HepG2 (cell line): ENCODE measurements around the gene ERLEC1. TPM values are rescaled to one million over a fixed set of nuclear protein-coding genes. Genes with fewer than 3 reads are reported as not detected.

Source experiments
- ARHGAP35 ChIP-seq: sonication (generic); formaldehyde crosslinking; IDR thresholded peaks from 2 replicates; pipeline ENCODE4 v1.9.0; 2022; ENCODE audit warnings: mild to moderate bottlenecking, inconsistent platforms, moderate library complexity, missing genetic modification reagents, borderline replicate concordance
- EED ChIP-seq: sonication (generic); formaldehyde crosslinking; IDR thresholded peaks from 2 replicates; pipeline ENCODE4 v1.5.0; 2020; ENCODE audit warnings: mild to moderate bottlenecking, missing genetic modification reagents
- HOXA5 ChIP-seq: sonication (generic); formaldehyde crosslinking; IDR thresholded peaks from 2 replicates; pipeline ENCODE4 v1.4.0; 2020; ENCODE audit warnings: missing genetic modification reagents
- KDM1A ChIP-seq: IDR thresholded peaks from 2 replicates; pipeline ENCODE4 v1.6.1; 2016; ENCODE audit warnings: missing compliant biosample characterization
- RFXANK ChIP-seq: IDR thresholded peaks from 2 replicates; pipeline ENCODE4 v1.6.1; 2016
- SMAD9 ChIP-seq: sonication (generic); formaldehyde crosslinking; IDR thresholded peaks from 2 replicates; pipeline ENCODE4 v1.5.1; 2020; ENCODE audit warnings: mild to moderate bottlenecking, missing genetic modification reagents
- SMARCE1 ChIP-seq: fragments of 450-650 bp; IDR thresholded peaks from 2 replicates; pipeline ENCODE4 v1.6.1; 2017; ENCODE audit warnings: borderline replicate concordance
- TMF1 ChIP-seq: sonication (generic); formaldehyde crosslinking; IDR thresholded peaks from 2 replicates; pipeline ENCODE4 v1.8.1; 2022; ENCODE audit warnings: low read depth, missing genetic modification reagents
- ZKSCAN1 ChIP-seq: fragments of 150-350 bp; IDR thresholded peaks from 2 replicates; pipeline ENCODE4 v1.6.1; 2014; ENCODE audit warnings: low read length
- ZNF230 ChIP-seq: sonication (generic); formaldehyde crosslinking; IDR thresholded peaks from 2 replicates; pipeline ENCODE4 v1.4.0; 2020; ENCODE audit warnings: mild to moderate bottlenecking, missing genetic modification reagents
- ZNF549 ChIP-seq: sonication (generic); formaldehyde crosslinking; IDR thresholded peaks from 2 replicates; pipeline ENCODE4 v1.5.0; 2020; ENCODE audit warnings: missing genetic modification reagents
- ZNF788 ChIP-seq: sonication (generic); formaldehyde crosslinking; IDR thresholded peaks from 2 replicates; pipeline ENCODE4 v1.5.0; 2020; ENCODE audit warnings: mild to moderate bottlenecking, missing genetic modification reagents, borderline replicate concordance
- polyA plus RNA-seq, 8 experiments: library from polyadenylated mRNA; depleted of rRNA in 3 of 8; stranded (reverse) in 7 of 8; unstranded in 1 of 8; fragments of >200 nt; fragmentation: Illumina TruSeq in 4 of 8; extraction: Trizol in 4 of 8; gene quantifications; 2 replicates each; pipeline versions ENCODE4 v1.2.1 to v1.2.3, GENCODE V29; 2011 to 2016; ENCODE audit warnings: low read depth in 4 of 8, missing spikeins in 1 of 8, mixed read lengths in 1 of 8; ENCODE audit not compliant: insufficient read depth in 1 of 8
- total RNA-seq, 5 experiments: library from RNA; depleted of rRNA; stranded (reverse); fragments of >200 nt; fragmentation: Illumina TruSeq; extraction: Trizol; gene quantifications; 2 replicates each; pipeline ENCODE4 v1.2.3, GENCODE V29; 2016; ENCODE audit warnings: low read depth in 1 of 5
- TF ChIP-seq, protein P1 (sequence below): IDR thresholded peaks from 2 replicates; pipeline ENCODE4 v1.6.1; 2016; ENCODE audit warnings: low read depth
- TF ChIP-seq, protein P2 (sequence below): sonication (generic); formaldehyde crosslinking; IDR thresholded peaks from 2 replicates; pipeline ENCODE4 v1.8.0; 2022; ENCODE audit warnings: mild to moderate bottlenecking, missing genetic modification reagents; ENCODE audit not compliant: insufficient replicate concordance
- TF ChIP-seq, protein P3 (sequence below): sonication (generic); formaldehyde crosslinking; IDR thresholded peaks from 2 replicates; pipeline ENCODE4 v1.4.0; 2020; ENCODE audit warnings: mild to moderate bottlenecking, missing genetic modification reagents
- TF ChIP-seq, protein P4 (sequence below): sonication (generic); formaldehyde crosslinking; IDR thresholded peaks from 2 replicates; pipeline ENCODE4 v1.5.0; 2020; ENCODE audit warnings: missing genetic modification reagents
- TF ChIP-seq, protein P5 (sequence below): sonication (generic); formaldehyde crosslinking; IDR thresholded peaks from 2 replicates; pipeline ENCODE4 v1.8.1; 2023; ENCODE audit warnings: mild to moderate bottlenecking, moderate library complexity, missing genetic modification reagents
- TF ChIP-seq, protein P6 (sequence below): IDR thresholded peaks from 2 replicates; pipeline ENCODE4 v1.6.1; 2018; ENCODE audit warnings: missing genetic modification reagents

ERLEC1 gene
- total and polyA plus RNA-seq, 2 of the 13 experiments (the other 11 are each of a cell fraction or from before 2014, with no cell fraction given), result 87.3 to 88.4 TPM

DNA sequence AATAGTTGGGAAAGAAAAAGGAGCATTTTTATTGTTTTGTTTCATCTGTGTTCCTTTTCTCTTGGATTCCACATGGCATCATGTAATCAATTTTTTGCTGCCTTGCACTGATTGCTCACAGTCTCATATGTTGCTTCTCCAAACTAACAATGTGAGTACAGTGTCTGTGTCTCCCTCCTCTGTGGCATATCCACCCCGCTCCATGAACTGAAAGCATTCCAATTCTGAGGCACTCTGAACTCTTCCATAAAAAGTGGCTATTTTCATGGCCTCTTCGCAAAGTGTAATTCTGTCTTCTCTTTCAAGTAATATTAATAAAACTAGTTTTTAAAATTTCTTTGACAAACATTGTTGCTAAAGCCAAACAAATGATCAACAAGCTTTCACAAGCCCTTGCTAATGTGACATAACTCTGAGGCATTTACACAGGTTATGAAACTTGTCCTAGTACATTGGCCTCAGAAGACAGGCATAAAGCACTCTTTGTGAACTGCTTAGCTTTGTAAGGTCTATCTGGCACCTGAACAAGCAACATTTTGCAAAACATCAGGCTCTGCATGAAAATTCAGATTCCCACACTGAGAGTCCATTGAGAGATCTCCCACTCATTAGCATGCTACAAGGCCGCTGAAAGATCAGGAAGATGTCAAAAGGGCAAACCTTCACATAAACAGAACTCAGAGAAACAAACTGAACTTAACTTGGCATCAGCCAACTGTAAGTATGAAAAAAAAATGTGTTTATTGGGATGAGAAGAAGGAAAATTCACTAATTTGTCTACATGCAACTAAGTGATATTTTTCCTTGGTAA, 39.9 kb downstream of the ERLEC1 start (continued):
- TF ChIP-seq, protein P1, sequence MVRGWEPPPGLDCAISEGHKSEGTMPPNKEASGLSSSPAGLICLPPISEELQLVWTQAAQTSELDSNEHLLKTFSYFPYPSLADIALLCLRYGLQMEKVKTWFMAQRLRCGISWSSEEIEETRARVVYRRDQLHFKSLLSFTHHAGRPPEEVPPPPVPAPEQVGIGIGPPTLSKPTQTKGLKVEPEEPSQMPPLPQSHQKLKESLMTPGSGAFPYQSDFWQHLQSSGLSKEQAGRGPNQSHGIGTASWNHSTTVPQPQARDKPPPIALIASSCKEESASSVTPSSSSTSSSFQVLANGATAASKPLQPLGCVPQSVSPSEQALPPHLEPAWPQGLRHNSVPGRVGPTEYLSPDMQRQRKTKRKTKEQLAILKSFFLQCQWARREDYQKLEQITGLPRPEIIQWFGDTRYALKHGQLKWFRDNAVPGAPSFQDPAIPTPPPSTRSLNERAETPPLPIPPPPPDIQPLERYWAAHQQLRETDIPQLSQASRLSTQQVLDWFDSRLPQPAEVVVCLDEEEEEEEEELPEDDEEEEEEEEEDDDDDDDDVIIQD (CRISPR knock-in tag), result peak; percentile 83
- TF ChIP-seq, protein P2, sequence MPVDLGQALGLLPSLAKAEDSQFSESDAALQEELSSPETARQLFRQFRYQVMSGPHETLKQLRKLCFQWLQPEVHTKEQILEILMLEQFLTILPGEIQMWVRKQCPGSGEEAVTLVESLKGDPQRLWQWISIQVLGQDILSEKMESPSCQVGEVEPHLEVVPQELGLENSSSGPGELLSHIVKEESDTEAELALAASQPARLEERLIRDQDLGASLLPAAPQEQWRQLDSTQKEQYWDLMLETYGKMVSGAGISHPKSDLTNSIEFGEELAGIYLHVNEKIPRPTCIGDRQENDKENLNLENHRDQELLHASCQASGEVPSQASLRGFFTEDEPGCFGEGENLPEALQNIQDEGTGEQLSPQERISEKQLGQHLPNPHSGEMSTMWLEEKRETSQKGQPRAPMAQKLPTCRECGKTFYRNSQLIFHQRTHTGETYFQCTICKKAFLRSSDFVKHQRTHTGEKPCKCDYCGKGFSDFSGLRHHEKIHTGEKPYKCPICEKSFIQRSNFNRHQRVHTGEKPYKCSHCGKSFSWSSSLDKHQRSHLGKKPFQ (CRISPR knock-in tag), result no peak
- TF ChIP-seq SMAD9 (no peak), KDM1A (CRISPR knock-in tag) (peak; percentile 60), TMF1 (CRISPR knock-in tag) (no peak), ZNF549 (CRISPR knock-in tag) (no peak), ZKSCAN1 (no peak), EED (no peak), ZNF788 (CRISPR knock-in tag) (peak; percentile 17; the same call in 1 of the 2 replicates), SMARCE1 (no peak), RFXANK (CRISPR knock-in tag) (peak; percentile 53; the same call in 1 of the 2 replicates), HOXA5 (peak; percentile 15; the same call in 1 of the 2 replicates), ZNF230 (CRISPR knock-in tag) (peak; percentile 48; the same call in 1 of the 2 replicates), ARHGAP35 (CRISPR knock-in tag) (no peak)
- TF ChIP-seq, protein P3, sequence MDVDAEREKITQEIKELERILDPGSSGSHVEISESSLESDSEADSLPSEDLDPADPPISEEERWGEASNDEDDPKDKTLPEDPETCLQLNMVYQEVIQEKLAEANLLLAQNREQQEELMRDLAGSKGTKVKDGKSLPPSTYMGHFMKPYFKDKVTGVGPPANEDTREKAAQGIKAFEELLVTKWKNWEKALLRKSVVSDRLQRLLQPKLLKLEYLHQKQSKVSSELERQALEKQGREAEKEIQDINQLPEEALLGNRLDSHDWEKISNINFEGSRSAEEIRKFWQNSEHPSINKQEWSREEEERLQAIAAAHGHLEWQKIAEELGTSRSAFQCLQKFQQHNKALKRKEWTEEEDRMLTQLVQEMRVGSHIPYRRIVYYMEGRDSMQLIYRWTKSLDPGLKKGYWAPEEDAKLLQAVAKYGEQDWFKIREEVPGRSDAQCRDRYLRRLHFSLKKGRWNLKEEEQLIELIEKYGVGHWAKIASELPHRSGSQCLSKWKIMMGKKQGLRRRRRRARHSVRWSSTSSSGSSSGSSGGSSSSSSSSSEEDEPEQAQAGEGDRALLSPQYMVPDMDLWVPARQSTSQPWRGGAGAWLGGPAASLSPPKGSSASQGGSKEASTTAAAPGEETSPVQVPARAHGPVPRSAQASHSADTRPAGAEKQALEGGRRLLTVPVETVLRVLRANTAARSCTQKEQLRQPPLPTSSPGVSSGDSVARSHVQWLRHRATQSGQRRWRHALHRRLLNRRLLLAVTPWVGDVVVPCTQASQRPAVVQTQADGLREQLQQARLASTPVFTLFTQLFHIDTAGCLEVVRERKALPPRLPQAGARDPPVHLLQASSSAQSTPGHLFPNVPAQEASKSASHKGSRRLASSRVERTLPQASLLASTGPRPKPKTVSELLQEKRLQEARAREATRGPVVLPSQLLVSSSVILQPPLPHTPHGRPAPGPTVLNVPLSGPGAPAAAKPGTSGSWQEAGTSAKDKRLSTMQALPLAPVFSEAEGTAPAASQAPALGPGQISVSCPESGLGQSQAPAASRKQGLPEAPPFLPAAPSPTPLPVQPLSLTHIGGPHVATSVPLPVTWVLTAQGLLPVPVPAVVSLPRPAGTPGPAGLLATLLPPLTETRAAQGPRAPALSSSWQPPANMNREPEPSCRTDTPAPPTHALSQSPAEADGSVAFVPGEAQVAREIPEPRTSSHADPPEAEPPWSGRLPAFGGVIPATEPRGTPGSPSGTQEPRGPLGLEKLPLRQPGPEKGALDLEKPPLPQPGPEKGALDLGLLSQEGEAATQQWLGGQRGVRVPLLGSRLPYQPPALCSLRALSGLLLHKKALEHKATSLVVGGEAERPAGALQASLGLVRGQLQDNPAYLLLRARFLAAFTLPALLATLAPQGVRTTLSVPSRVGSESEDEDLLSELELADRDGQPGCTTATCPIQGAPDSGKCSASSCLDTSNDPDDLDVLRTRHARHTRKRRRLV (CRISPR knock-in tag), result peak; percentile 89
- TF ChIP-seq, protein P4, sequence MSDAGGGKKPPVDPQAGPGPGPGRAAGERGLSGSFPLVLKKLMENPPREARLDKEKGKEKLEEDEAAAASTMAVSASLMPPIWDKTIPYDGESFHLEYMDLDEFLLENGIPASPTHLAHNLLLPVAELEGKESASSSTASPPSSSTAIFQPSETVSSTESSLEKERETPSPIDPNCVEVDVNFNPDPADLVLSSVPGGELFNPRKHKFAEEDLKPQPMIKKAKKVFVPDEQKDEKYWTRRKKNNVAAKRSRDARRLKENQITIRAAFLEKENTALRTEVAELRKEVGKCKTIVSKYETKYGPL, result peak; percentile 96
- TF ChIP-seq, protein P5, sequence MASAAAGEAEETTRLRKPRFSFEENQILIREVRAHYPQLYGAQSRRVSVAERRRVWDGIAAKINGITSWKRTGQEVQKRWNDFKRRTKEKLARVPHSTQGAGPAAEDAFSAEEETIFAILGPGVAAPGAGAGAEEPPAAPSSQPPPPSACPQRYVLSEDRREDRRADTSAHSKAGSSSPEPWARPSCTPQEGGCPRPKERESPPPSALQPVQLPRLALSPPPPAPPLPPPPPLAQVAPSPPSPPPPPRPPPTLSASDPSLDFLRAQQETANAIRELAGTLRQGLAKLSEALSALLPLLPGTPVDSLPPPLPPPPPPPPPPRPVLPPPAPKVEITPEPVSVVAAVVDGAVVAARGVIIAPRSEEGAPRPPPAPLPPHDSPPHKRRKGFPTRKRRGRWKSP (CRISPR knock-in tag), result peak; percentile 88; the same call in 1 of the 2 replicates
- TF ChIP-seq, protein P6, sequence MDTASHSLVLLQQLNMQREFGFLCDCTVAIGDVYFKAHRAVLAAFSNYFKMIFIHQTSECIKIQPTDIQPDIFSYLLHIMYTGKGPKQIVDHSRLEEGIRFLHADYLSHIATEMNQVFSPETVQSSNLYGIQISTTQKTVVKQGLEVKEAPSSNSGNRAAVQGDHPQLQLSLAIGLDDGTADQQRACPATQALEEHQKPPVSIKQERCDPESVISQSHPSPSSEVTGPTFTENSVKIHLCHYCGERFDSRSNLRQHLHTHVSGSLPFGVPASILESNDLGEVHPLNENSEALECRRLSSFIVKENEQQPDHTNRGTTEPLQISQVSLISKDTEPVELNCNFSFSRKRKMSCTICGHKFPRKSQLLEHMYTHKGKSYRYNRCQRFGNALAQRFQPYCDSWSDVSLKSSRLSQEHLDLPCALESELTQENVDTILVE (CRISPR knock-in tag), result peak; percentile 97
